B cell (primary cell): Measurements from ENCODE around the gene CORO1C.

Experiments used
- CTCF ChIP-seq: fragments of 200-600 bp; IDR thresholded peaks from one replicate; pipeline ENCODE4 v1.8.0; 2022; ENCODE audit warnings: antibody characterized with exemption, mild to moderate bottlenecking
- EZH2 ChIP-seq: IDR thresholded peaks from 2 replicates; pipeline ENCODE4 v1.6.1; 2012; ENCODE audit warnings: borderline replicate concordance, low read depth, mild to moderate bottlenecking, moderate library complexity, low read length; ENCODE audit not compliant: insufficient read depth, poor library complexity, severe bottlenecking

GRCh38 chr12:108625228-108625627 is 106.1 kb downstream of the CORO1C start:
- TF ChIP-seq EZH2 = no peak
- no peak for TF ChIP-seq CTCF
